OCI-M2 (cell line): ENCODE data around the gene KRT78.
"Not testable (repeated sequence)": the region's sequence is repeated elsewhere in the genome, so short reads cannot be mapped to it uniquely, and the experiment has no call there.

Source experiments
- DNase-seq: peaks from one replicate; lab custom pipeline; 2025; ENCODE audit not compliant: unreplicated experiment; lab: John Stamatoyannopoulos, UW

KRT78 gene

GRCh38 chr12:52797529-52797894 is 51.3 kb downstream of the KRT78 start:
- DNase-seq, result no peak

DNA sequence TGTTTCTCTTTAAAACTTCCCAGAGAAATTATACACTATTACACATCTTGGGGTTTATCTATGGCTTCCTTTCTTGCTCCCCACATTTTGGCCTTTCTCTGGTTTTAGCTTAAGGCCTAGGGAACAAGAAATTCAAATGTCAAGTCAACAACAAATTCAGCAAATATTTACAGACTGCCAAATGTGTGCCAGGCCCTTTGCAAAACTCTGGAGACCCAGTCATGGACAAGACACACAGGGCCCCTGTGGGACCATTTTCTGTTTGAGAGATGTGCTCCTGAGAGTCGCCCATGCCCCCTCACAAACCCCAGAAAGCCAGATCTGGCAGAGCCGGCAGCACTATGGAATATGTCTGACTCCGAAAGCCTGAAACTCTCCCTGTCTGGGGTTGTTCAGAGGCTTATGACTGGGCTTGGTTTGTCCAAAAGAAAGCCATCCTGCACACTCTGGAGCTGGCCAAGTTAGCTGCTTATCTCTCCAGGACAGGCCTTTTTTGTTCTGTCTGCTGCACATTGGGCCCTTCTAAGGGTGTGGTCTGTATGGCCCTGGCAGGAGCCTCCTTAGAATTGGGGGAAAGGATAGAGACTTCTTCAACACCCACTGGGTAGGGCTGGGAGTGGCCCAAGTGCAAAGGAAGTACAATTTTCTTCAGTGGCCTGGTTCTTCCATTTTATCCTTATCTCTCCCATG is 51.8 kb downstream of the KRT78 start:
- no peak for DNase-seq

DNA sequence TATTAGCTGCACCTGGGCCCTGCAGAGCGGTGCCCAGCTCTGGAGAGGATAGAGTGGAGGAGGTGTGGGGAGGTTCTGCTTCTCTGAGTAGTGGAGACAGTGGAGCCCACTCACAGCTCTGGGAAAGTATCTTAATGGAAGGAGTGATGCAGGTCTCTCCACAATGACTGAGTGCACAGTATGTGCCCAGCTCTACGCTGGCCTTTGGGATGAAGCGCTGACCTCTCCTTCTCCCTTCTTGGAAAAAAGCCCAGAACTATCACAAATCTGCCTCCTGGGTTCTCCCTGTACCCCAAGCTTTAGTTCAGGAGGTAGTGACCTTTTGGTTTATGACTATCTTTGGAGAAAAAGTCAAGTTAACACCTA is 52.4 kb downstream of the KRT78 start:
- no peak for DNase-seq

GRCh38 chr12:52795694-52796428 is 52.9 kb downstream of the KRT78 start, which contains the start of gene KRT3:
Gene KRT3, minus strand, starts transcription at chr12:52796117. Its CDS starts 75 bp downstream, at chr12:52796042.
- DNase-seq, result no peak

GRCh38 chr12:52795332-52795674 is 53.5 kb downstream of the KRT78 start:
- not testable (repeated sequence) for DNase-seq

- DNase-seq, result no peak
Observed at GRCh38 chr12:52794479-52795331, 54.1 kb downstream of the KRT78 start.

- DNase-seq, result no peak
Observed at GRCh38 chr12:52792185-52793029, 56.4 kb downstream of the KRT78 start.

- no peak for DNase-seq
Observed at GRCh38 chr12:52791271-52792184, 57.3 kb downstream of the KRT78 start.

DNA sequence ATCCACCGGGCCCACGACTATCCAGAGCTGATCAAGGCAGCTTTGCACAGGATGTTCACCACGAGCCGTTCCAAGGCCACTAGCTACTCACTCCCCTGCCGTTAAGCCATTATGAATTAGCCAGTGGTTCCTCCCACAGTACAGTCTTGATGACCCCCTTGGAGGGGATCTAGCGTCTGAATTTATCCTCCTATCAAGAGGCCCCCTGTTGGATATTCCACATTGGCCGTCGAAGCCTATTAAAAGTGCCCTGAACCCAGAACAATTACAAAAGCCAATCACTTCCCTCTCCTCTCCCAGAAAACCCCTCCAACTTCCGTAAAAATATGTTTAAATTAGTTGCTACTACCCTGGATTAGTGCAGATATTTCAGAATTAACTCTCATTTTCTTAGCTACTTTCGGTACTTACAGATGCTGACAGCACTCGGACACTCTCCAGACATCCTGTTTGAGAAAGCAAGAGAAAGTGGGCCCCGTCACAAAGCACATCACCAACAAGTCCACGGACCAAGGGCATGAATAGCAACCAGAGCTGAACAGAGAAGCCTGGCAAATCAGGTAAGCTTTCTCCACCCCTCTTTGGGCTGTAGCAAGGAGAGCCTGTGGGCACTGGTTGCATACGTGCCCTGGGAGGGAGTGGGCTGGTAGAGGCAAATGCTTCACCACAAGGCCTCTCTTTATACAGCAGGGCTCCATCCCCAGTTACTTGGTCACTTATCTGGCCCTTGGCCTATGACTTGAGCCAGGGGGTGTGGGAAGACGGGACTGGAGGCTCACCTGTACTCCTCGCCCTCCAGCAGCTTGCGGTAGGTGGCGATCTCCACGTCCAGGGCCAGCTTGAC is 58.1 kb downstream of the KRT78 start:
- DNase-seq, result no peak

GRCh38 chr12:52789637-52790426 is 59.0 kb downstream of the KRT78 start:
- no peak for DNase-seq

DNA sequence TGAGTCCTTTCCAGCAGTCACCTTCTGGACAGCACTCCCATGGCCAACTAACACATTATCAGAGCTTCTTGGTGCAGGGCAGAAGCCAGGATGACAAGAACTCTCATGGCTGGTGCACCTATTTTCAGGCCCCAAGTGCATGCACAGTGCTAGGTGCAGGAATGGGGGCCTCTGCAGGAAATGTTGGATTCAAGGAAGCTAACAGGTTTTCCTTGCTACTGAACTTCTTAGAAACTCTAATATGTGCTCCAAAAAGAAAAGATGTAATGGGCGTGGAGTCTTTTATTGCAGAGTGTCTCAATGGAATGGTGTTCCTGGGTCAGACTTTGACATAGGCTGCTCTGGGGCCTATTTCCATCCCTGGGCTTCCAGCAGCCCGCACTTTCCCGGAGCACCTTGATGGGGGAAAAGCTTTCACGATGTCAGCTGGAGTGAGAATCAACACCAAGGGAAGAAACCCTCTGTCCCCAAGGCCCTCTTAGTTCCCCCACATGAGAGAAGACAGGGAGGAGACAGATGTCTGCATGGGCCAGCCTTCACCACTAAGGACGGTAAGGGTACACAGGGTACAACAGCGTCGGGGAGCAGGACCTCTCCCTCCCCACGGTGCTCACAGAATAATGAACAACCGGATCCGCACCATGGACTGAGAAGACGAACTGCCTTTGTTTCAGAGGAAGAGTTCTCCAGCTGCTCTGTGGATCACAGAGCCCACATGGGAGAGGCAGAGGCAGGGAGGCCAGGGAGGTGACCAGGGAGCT is 59.7 kb downstream of the KRT78 start:
- no peak for DNase-seq

DNA sequence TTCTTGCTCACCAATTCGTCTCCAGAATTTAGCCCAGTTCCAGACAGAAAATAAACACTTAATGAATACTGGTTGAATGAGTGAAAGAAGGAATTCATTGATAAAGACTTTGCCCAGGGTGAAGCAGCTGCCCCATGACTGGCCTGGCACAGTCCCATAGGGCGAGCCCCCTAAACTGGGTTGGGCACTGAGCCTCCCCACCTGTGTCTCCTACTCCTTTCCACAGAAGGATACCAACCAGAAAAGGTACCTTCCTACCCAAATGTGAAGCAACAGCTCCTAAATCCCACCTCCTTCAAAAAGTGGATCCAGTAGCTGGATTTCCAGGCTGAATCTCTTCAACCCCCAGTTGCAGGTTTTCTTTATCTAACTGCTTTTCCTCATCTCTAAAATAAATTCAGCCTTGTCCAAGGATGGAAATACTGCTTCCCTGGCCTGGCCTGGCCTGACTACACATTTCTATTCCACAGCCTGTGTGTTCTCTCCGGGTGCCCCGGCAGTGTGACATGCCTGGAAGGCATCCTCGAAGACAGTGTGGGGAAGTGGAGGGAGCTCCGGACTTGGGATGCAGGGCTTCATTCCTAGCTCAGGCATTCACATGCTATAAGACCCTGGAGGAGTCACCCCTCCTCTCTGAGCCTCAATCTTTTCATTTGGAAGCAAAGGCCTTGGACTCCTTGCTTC is 60.5 kb downstream of the KRT78 start:
- DNase-seq, result no peak
